ENCODE data around the gene STXBP5.

The STXBP5 gene

DNA sequence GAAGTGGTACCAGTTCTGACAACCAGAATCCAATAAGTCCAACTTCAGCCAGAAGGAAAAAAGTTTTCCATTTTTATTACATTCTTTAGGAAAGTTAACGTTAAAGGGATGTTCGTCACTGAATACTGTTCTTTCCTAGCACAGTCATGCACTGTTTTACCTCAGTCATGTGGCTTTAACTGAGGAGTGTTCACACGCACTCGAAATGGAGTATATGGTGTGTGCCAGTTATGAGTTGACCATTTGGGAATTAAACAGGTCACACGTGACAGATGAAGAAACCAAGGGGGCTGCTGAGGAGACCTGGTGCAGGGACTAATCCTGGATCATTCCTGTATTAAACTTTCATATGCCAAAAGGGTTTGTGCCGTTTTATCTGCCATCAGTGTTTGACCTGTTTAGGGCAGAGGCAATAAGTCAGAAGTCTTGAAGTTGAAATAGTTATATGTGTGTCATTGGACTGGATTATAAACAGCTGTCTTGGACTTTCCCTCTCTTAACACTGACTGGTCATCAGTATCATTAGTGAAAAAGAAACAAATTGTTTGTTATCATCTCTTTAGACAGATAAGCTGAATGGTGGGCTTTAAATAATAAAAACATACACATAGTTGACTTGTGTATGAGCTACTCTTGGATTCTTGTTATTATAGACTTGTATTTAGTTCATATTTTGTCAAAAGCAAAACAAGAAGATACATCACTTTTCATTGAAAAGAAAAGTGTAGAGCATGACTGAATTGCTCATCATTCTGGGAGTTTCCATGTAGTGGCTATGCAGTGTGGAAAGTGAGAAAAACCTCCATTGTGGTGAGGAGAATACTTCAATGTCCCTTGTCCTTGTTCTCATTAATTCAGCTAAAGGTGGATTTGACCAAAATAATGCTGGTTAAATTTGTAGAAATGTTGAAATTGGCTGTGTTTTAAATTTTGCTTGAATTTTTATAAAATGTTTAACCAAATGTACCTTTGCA, 180.8 kb downstream of the STXBP5 start:
- DNase-seq = no peak

- DNase-seq = no peak
Observed at GRCh38 chr6:147389463-147389862, 185.2 kb downstream of the STXBP5 start.

DNA sequence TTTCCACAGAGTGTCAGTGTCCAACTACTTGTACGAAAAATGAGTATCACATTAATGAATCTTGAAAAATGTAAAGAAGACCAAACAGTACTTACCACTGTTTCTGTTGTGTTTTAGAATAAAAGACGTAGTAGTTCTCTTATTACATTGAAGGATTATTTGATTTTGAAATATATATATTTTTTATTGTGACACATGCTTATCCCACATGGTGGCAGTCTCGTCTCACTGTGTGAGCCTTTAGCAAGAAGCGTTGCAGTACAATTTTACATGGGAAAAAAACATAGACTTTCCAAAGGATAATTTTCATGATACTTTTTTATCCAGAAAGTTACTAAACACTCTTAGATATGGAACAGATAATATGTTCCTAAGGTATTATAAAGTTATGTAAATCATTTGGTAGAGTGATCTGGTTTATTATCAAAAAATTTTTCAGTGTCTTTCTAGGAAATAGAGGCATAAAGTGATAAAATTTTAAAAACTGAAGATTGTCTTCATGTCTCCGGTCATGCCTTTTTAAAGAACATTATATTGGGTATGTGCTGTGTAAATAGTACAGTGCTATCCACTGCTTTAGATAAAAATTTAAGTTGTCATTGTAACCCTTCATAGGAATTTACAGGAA, 186.8 kb downstream of the STXBP5 start:
- DNase-seq = no peak

GRCh38 chr6:147392917-147393625, 188.9 kb downstream of the STXBP5 start:
- DNase-seq = no peak

- no peak for DNase-seq
Observed at GRCh38 chr6:147395158-147395557, 190.9 kb downstream of the STXBP5 start.

DNA sequence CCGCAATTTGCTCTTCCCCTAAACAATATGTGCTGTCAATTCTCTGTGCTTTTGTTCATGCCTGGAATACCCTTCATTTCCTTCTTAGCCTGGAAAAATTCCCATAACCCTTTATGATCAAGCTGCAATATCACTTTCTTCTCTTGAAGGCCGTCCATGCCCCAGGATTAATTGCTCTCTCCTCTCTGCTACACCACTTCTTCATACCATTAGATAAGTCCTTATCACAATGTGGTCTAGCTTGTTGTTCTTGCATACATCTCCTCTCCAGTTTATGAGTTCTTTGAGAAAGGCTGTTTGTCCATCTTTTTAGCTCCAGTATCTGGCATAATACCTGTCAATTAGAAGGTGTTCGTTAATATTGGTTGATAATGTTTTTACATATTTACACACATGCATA, 193.1 kb downstream of the STXBP5 start:
- no peak for DNase-seq

GRCh38 chr6:147400968-147401367, 196.8 kb downstream of the STXBP5 start:
- no peak for DNase-seq

DNA sequence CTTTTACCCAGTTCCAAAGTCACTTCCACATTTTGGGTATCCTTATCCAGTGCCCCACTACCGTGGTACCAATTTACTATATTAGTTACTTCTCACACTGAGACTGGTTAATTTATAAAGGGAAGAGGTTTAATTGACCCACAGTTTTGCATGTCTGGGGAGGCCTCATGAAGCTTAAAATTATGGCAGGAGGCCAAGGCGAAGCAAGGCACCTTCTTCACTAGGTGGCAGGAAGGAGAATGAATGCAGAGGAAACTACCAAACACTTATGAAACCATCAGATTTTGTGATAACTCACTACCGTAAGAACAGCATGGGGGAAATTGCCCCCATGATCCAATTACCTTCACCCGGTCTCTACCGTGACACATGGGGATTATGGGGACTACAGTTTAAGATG, 197.6 kb downstream of the STXBP5 start:
- no peak for DNase-seq

- DNase-seq = no peak
Observed at GRCh38 chr6:147406783-147407182, 202.6 kb downstream of the STXBP5 start.

DNA sequence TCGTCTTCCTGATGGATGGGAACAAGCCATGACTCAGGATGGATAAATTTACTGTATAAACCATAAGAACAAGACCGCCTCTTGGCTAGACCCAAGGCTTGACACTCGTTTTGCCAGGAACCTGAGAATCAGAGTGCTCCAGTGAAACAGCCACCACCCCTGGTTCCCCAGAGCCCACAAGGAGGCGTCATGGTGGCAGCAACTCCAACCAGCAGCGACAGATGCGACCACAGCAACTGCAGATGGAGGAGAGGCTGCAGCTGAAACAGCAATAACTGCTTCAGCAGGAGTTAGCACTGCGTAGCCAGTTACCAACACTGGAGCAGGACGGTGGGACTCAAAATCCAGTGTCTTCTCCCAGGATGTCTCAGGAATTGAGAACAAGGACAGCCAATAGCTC, 203.4 kb downstream of the STXBP5 start:
- no peak for DNase-seq

DNA sequence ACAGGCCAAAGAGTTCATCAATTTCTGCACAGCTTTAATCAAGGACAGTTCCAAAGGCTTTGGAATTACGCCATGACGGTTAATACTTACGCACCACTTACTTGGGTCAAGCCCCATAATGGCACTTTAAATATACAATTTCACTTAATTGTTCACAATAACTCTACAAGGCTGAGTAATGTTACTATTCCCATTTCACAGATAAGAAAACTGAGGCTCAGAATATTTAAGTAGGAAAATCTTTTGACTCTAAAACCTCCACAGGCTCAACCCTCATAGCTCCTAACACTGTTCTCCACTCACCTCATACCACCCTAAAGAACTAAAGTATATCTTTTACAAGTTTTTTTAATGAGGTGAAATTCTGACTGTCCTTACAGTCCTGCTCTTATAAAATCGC, 212.4 kb downstream of the STXBP5 start:
- DNase-seq = no peak

GRCh38 chr6:147417954-147418353, 213.7 kb downstream of the STXBP5 start:
- no peak for DNase-seq

- no peak for DNase-seq
Observed at GRCh38 chr6:147418523-147418922, 214.3 kb downstream of the STXBP5 start.

DNA sequence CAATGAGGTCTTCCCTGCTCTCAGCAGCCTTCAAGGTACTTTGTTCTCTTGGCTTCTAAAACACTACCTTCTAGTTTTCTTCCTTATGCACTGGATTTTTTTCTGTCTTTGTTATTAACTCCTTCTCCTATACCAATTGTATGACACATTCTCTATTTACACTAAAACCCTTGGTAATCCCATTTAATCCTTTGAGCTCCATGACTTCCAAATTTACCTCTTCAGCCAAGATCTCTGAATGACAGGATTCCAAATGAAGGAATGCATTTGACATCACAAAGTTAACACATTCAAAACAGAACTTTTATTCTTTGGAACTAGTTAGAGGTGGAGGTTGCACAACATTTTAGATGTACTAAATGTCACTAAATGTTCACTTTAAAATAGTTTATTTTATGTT, 217.7 kb downstream of the STXBP5 start:
- DNase-seq = no peak

DNA sequence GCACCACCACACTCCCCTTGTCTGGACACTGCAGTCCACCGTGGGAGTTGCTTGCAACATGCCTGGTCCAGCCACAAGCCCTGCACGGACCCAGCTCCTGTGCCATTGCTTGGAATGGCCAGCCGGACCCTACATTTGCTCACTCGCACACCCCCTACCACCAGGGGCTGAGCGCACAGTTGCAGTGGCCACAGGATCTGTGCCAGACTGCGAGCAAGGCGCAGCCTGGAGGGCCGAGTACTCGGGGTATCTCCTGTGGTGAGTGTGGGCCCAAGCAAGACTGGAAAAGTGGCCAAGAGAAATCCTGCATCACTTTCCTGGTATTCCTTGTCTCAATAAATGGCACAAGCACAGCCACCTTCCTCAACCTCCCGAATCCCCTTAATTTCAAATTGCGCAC, 218.9 kb downstream of the STXBP5 start:
- no peak for DNase-seq

DNA sequence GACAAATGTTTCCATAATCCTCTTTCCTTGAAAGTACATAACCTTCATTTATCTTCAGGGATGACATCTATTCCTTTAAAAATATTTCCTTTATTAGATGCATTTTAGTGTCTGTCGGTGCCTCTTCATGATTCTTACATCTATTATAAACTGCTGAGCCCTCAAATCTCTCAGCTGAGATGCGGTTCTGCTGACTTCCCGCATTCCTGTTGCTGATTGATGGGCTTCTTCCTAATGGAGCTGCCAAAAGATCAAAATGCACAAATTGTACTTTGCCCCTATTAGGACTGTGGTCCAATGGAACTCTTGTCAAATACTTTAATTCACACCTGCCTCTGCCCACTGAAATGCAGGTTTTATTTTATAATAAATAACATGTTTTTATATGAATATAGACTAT, 225.6 kb downstream of the STXBP5 start:
- DNase-seq = no peak

DNA sequence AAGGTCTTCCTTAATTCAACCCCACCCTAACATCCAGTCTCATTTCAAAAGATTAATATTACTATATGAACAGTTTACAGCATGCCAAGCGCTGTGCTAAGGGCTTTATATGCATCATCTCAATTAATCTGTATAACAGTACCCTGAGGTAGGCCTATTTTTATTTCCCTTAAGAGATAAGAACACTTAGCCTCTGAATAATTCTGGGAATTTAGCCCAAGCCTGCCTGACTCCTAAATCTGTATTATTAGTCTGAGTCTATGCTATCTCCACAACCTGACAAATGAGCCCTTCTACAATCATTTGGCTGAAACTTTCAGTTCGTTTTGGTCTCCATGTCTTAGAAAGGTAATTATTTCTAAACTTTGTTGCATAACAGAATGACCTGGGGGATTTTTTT, 226.6 kb downstream of the STXBP5 start:
- DNase-seq = no peak

GRCh38 chr6:147434076-147434475, 229.9 kb downstream of the STXBP5 start:
- DNase-seq = no peak

DNA sequence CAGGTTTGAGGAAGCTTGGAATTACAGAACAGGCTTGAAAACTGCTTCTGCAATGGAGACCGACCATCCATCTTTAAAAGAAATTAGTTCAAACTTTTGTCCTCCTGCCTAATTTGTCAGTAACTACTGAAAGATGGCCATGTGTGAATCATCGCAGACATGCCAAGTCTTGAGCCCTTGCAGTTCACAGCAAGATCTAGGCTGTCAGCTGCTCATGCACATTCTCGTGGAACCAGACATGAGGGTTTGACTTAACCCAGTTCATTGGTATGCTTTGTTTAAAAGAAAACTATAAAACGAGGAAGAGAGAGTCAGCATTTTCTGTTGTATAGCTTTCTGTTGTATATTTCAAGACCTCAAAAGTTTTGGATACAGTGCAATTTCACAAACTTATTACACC, 230.3 kb downstream of the STXBP5 start:
- no peak for DNase-seq

GRCh38 chr6:147437615-147438014, 233.4 kb downstream of the STXBP5 start:
- DNase-seq = no peak

GRCh38 chr6:147438758-147439528, 234.7 kb downstream of the STXBP5 start:
- DNase-seq = no peak
